HS-27A (cell line): Measurements from ENCODE around the gene TMEM234.

Source experiments
- DNase-seq: peaks from one replicate; pipeline ENCODE4 v3.0.0-alpha.2; 2012; ENCODE audit warnings: low read depth, missing footprints

Gene TMEM234

DNA sequence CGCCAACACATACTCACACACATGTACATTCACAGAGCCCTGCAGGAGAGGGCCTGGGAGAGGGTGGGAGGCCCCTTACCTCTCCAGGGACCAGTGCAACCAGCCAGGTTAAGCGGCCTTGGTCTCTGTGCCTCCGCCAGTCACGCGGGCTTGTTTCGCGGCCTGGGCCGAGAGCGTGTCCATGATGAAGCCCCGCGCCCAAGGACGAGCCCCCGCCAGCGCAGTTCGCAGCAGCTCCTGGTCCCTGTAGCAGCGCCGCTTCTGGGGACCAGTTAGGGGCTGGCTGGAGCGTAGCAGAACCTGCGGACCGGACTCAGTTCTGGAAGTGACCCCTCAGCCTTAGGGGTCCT lies 17.6 kb upstream of the TMEM234 start:
- DNase-seq, result no peak

DNA sequence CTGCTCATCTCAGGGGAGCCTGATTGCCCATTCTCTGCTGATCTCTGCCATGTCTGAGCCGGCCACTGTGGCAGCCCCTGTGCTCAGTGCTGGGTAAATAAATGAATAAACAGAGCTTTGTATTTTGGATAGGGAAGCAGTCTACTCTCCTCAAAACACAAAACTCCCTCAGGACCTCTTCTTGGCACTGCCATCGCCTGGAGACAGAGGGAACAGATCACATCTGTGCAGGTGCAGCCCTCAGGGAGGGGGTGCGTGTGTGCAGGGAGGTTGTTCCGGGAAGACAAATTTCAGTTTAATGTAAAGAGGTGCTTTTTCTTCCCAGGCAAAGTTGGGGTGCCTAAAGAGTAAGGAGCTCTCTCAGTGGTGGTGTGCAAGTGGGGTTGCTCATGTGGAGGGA lies 17.2 kb upstream of the TMEM234 start:
- DNase-seq, result no peak

DNA sequence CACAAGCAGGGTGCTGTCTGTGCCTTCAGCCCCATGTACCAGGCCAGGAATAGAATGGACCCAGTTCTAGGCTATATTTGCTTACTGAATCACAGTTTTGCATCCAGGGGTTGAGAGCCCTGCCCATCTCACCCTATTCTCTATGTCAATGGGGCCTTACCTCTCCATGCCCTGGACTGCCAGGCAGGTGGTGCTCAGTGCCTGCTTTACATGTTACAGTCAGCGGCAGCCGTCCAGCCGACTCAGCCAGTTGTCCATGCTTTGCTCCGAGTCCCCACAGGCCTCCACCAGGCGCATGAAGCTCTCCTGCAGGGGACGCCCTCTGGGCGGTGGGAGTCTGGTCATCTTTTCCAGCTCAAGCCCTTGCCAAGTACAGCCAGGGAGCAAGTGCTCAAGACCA lies 12.6 kb upstream of the TMEM234 start:
- no peak for DNase-seq

DNA sequence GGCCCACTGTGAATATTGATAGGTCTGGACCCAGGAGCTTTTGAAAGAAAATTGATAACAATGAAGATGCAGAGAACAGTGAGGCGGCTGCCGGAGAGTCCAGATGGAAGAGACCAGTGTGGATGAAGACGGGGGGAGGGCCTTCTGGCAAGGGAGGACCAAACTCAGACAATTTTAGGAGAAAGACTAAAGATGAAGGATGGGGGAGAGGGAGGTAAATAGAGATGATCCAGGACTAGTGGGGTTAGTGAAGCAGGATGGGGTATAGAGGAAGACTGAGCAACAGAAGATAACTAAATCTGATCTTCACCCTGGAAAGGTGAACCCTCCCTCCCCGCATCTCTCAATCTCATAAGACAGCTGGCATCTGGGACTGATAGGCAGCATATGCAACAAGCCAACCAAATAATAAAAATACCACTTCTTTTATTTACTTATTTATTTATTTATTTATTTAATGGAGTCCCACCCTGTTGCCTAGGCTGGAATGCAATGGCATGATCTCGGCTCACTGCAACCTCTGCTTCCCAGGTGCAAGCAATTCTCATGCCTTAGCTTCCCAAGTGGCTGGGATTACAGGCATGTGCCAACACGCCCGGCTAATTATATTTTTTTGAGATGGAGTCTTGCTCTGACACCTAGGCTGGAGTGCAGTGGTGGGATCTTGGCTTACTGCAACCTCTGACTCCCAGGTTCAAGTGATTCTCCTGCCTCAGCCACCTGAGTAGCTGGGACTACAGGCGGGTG lies 10.6 kb upstream of the TMEM234 start:
- DNase-seq, result no peak

DNA sequence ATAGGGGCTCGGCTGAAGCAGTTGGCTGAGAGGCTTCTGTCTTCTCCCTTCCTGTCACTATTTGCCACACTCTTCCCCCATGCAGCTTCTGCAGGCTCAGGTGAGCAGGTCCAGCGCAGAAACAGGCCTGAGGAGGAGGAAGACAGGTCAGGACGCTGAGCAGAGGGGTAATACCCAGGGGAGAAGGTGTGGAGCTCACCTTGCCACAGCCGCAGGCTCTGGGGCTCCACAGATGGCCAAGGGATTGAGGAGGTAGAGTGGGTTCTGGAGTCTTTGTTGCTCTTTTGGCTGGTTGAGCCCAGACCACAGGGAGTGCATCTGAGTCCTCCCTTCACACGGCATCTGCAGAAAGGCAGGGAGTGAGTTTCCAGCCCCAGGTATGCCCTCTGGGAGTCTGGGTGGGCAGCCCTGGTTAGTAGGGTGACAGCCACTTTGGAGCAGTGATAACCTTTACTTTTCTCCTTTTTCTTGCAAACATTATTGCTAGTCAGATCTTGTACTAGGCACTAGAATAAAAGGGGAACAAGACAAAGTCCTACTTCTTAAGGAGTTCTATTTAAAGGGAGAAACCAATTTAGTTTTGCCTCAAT lies 9.8 kb upstream of the TMEM234 start:
- no peak for DNase-seq

DNA sequence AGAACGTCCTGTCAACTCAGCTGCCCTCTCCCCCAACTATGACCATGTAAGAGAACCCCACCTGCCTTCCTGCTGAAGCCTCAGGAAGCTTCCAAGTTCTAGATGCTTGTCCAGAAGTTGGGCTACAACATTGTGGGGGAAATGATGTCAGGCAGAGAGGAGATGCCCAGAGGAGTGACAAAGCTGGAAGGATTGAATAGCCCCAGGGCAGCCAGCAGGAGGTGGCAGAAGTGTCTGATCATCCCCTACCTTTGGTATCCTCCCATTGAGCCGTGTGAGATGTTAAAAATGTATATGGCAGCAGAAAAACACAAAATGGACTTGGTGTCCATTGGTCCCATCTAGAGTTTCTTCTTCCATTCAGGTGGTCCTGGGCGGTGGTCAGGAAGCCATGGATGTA lies 6.6 kb upstream of the TMEM234 start:
- DNase-seq, result no peak

DNA sequence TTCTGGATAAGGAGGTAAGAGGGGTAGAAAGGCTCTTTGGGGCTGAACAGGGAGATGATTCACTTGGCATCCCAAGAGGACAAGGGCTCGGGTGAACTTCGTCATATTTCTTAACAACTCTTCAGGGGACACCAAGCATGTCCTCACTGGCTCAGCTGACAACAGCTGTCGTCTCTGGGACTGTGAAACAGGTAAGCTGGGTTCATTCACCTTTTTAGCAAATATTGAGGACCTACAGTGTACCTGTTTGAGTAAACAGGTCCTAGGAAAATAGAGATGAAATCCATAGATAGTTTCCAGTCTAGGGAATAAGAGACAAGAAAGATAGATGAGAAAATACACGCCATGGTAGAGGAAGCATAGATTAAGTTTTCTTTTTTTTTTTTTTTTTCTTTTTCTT lies 2.1 kb upstream of the TMEM234 start:
- DNase-seq, result no peak

DNA sequence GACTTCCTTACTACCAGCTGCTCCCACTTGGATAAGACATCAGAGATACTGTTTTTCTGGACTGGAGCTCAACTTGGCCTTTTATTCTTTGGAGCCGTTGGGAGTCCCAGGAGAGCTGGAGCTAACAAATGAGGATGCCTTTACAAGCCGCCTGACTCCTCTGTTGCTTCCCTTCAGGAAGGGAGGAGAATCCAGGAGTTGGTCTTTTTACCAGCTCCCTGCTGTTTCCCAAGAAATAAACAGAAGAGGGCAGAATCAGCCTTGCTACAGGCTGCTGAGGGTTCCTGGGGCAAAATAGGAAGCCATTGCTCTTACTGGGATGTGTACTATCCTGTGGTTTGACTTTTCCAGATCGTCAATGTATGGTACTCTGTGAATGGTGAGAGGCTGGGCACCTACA lies 1.5 kb upstream of the TMEM234 start:
- no peak for DNase-seq

DNA sequence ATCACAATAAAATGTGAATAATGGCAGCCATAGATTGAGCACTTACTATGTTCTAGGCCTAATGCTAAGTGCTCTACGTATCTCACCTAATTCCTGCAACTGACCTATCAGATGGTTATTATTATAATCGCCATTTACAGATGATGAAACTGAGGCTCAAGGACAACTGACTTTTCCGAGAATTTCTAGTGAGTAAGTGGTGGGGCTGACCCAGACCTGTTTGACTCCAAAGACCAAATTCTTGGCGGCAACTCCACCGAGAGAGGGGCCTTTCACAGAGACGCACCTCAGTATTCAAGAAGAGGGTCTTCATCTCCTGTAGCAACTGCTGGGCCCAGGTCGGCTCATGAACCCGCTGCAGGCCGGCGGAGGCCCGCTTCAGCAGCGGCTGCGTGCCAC lies 573 bp downstream of the TMEM234 start:
- no peak for DNase-seq

DNA sequence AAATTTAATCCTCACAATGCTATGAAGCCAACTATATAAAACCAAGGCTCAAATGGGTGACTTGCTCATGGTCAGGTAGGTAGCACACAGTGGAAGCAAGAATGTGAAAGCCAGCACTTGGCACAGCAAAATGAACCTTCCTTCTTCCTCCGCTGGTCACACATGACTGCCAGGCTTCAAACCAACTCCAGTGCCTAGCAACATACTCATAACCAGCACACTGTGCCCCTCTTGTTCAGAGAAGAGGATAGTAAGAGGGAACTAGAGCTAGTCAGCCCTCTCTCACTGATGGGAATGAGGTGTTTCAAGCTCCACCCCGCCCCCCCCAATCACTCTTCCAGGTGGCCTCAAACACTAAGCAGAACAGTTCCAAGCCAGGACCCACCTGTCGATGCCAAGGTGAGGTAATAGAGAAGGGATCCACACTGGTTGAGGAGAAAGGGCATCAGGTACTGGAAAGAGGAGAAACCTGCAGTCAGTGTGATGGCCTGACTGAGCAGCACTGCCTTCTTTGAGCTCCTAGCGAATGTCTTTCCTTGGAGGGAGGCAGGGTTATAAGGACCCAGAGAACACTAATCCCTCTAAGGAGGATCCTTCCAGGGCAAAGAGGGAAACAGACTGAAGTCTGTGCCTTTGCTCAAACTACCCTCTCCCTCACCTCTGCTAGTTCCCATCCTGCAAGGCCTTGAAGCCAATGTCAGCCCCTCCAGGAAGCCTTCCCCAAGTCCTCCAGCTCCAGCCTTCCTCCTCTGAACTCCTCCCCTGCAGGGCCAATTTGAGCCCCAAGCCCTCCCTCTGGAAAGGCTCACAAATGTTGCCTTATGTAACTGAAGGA lies 1.2 kb downstream of the TMEM234 start:
- DNase-seq, result no peak

DNA sequence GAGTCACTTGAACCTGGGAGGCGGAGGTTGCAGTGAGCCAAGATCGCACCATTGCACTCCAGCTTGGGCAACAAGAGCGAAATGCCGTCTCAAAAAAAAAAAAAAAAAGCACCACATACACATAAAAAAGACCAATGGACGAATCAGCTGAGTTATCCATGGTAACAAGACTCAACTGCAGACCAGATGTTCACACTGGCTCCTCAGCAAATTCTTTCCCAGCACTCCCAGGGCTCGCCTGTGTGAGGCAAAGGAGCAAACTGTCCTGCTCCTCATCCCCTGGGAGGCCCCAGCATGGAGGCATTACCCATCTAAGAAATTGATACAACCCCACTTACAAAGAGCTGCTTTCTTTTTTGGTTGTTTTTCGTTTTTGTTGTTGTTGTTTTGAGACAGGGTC lies 3.1 kb downstream of the TMEM234 start:
- DNase-seq, result no peak

DNA sequence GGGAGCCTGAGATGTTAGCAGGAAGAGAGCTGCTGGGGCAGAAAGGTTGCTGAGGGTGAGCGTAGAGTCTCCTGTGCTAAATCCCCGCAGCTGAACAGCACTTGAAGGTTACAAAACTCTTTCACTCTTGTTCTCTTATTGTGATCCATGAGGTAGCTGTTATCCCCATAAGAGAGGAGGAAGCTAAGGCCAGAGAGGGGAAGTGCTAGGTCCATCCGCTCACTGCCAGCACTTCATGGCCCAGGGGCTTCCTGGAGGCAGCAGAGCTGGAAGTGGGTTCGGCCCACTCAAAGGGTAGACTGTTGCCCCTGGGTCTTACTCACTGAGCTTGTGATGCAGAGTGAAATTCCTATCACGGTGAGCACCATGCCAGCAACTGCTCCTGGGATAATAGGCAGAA lies 5.6 kb downstream of the TMEM234 start:
- DNase-seq, result no peak

DNA sequence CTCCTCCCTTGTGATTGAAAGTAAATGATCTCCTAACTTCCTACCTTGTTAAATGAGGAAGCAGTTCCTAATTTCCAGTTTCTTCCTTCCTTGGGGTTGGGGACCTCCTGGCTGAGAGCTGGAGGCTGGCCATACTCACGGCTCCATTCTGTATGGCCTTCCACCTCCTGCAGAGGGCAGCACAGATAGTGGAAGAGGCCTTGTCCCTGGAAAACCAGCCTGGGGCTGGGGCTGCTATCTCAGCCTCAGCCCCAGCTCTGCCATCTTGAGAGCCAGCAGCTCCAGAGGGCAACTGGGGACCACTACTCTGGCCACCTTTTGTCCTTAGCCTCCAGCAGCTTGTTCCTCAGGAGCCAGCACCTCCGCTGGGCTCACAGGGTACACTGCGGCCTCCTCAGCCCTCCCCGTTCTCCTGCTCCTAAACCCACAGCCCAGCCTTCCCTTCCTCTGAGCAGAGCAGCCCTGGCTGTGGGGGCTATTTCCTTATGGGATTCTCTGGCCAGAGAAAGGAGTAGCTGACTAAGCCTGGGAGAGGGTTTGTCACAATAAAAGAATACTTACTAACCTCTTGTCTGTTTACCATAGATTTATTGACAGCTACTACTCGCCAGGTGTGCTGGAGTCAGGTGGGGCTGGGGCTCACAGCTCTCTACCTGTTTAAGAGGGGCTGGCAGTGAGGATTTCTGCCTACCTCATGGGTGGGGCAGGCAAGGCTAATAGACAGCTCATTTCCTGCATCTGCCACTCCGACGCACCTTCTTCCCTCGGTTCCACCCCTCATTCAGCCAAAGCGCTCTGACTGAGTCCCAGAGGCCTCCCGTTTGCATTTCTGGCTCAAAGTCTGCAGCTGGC lies 6.3 kb downstream of the TMEM234 start:
- DNase-seq, result no peak

DNA sequence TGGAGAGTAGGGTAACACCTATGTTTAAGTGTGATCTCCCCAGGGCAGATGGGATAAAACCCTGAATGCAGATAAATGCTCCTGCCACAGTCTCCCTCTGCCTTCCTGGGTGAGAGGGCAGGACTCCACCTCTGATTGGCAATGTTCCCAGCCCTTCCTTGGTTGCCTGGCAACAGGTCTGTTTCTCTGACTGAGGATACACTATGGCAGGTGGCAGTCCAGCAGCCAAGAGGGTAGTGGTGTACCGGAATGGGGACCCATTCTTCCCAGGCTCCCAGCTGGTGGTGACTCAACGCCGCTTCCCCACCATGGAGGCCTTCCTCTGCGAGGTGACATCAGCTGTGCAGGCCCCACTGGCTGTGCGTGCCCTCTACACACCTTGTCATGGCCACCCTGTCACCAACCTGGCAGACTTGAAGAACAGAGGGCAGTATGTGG lies 13.2 kb downstream of the TMEM234 start, which contains the start of gene DCDC2B:
TSS of gene DCDC2B (plus strand) at position 199 of the 438 bp plus-strand sequence. CDS start at position 204, 5 bp downstream.
- DNase-seq, result peak; percentile 31

DNA sequence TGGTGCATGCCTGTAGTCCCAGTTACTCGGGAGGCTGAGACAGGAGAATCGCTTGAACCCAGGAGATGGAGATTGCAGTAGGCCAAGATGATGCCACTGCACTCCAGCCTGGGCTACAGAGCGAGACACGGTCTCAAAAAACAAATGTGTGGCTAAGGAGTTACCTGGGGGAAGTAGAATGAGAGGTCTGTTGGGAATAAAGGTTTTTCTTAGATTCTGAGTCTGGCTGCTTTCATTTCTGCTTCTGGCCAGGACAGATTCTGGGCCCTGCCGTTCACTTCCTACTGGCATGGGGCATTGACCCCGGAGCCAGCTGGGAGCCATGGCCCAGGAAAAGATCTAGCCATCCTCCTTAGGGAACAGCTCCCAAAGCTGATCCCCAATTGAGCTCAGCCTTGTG lies 13.7 kb downstream of the TMEM234 start:
- no peak for DNase-seq

DNA sequence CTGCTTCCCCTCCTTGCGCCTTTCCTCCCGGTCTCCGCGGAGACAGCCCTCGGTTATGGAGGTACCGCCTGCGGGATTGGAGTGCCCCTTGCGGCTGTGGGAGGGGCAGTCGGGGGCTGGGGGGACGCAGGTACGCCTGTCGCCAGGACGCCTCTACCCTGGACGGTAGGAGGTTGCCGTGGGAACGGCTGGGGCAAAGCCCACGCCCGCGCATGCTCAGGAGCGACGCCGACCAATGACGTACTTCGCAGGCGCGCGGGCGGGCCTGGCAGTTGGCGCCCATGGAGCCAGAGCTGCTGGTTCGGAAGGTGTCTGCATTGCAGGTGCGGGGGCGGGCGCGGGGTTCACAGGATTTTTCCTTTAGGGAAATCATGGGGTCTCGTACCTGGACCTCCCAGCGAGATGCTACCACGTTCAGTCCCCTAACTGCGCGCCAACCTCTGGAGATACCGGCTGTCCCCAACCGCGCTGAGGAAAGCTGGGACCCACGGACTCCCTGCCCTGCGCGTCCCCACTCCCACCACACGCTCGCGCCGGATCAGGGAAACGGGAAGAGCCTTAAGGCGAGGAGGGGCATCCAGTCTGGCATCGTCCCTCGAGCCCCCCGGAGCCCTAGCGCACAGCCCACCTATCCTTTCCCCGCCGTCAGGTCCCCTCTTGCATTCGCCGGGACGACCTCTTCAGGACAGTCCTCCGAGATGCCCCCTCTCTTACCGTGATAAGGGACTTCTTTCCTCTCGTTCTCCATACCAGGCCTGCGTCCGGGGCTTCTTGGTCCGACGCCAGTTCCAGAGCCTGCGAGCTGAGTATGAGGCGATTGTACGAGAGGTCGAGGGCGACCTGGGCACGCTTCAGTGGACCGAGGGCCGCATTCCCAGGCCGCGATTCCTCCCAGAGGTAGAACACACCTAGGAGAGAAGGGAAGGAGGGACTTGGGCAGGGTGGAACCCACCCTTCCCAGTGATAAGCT lies 16.5 kb downstream of the TMEM234 start, which contains the start of gene IQCC:
TSS of gene IQCC (plus strand) at position 271 of the 970 bp plus-strand sequence. CDS start at position 282, 11 bp downstream.
- DNase-seq, result peak; percentile 48

DNA sequence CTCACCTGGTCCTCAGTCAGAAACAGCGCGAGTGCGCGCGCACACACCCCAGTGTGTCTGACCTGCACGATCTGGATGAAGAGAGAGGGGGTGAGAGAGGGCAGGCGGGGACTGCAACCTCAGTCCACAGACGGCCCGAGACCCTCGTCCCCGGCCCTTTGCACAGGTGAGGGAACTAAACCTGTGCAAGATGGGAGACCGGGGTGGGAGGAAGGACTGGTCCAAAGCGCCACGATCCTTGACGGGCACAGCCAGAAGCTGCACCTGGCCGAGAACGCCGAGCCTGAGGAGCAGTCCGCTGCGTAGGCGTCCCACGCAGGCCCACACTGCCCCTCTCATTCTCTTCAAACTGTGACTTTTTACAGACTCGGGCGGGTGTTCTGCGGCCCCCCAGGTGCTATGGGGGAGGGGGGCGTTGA lies 17.2 kb downstream of the TMEM234 start:
- DNase-seq, result no peak

DNA sequence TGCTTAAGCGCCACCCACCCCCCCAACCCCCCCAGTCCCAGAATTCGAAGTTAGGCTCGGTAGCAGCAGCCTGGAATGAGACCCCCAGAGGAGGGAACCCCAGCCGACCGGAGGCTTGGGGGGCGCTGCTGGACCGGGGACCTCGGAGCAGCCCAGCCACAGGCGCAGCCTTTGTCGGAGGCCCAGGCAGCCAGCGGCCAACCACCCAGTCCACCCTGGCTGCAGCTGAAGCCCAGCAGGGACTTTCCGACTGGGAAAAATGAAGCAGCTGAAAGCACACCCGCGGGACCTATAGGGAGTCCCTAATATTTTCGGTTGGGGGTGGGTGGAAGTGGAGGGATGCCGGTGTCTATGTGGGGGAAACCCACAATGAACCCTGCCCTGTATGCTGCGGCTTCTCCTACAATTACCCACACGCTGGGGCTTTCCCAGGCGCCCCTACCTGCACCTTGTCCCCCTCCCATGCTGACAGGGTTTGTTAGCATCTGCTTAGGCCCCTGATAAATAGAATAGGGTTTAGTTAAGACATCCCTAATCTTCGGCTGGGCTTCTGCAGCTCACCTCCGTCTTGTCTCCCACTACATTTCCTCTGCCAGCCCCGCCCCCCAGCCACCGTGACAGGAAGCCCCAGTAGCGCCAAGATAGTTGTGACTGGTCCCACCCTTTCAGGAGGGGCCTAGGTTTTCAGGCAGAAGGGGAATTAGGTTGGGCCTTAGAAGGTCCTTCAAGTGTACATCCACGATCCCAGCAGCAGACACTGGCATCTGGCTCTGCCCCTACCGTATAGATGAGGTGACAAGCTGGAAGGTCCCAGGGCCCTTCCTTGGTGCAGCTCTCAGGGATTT lies 20.9 kb downstream of the TMEM234 start:
- no peak for DNase-seq

DNA sequence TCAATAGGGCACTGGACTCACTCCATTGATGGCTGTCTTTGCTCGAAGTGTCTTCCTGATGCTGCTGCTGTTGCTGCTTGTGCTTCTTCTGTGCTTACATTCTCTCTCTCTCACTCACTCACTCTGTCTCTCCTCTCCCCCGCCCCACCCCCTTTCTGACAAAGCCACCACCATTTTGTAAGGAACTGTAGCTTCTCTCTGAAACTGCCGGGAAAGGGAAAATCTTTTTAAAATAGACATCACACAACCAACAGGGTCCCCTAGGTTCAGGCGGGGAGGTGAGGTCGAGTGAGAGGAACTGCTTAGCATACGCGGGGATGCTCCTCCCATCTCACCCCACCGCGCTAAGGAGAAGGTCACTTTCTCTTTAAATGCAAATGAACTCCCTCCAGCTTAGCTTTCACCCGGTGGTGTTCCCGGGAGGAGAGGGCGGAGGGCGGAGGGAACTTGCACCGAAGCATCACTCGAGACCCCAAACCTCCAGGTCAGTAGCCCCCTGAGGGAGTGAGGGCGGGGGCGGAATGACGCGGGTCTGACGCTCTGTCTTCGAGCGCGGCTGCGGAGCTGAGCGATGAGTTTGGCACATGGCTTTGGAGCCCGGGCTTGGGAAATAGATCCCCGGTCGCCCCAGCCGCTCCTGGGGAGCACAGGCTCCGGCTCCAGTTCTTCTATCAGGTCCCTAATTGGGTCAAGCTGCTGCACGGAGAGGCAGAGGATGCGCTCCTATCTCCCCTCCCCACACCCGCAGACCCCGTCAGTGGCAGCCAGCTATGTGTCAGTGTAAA lies 21.7 kb downstream of the TMEM234 start, which contains the start of gene CCDC28B:
TSS of gene CCDC28B (plus strand) at position 370 of the 785 bp plus-strand sequence. CDS start 1,341 bp downstream, outside the sequence.
- peak; percentile 45 for DNase-seq
